OCI-LY3 (cell line): Measurements from ENCODE around the gene CCNT2.
A peak's percentile ranks its signal among the peaks of the same experiment; 100 is the strongest.

Experiments used
- H2AFZ ChIP-seq: fragments of 200-600, 300-600 bp; shearing (Covaris generic); 2 replicates; pipeline ENCODE4 v1.6.0; 2014; ENCODE audit warnings: antibody characterized with exemption, low read depth, low read length
- H3K27ac ChIP-seq: fragments of 200-600, 300-600 bp; sonication (generic); 2 replicates; pipeline ENCODE4 v1.5.1; 2014; ENCODE audit warnings: mild to moderate bottlenecking, low read length, moderate library complexity, mixed read lengths
- H3K27me3 ChIP-seq: fragments of 200-600, 300-600 bp; sonication (generic); 2 replicates; pipeline ENCODE4 v1.6.1; 2014; ENCODE audit warnings: low read depth, low read length, mixed read lengths
- H3K36me3 ChIP-seq: fragments of 200-600, 300-600 bp; sonication (generic); replicated peaks from 2 replicates; pipeline ENCODE3; 2014; ENCODE audit warnings: low read depth, low read length, mixed read lengths
- H3K4me1 ChIP-seq: fragments of 300-600, 200-600 bp; sonication (generic); 2 replicates; pipeline ENCODE4 v1.6.1; 2014; ENCODE audit warnings: low read length, mixed read lengths
- H3K4me2 ChIP-seq: fragments of 200-600, 300-600 bp; sonication (generic); 2 replicates; pipeline ENCODE4 v1.6.1; 2014; ENCODE audit warnings: low read length, mixed read lengths
- H3K4me3 ChIP-seq: fragments of 300-600, 200-600 bp; sonication (generic); 2 replicates; pipeline ENCODE4 v1.5.1; 2014; ENCODE audit warnings: antibody characterized with exemption, mild to moderate bottlenecking, low read length, moderate library complexity
- H3K79me2 ChIP-seq: fragments of 300-600, 200-600 bp; shearing (Covaris generic); 2 replicates; pipeline ENCODE4 v1.6.1; 2014; ENCODE audit warnings: mild to moderate bottlenecking, low read length, mixed read lengths
- H3K9ac ChIP-seq: fragments of 300-600, 200-600 bp; shearing (Covaris generic); 2 replicates; pipeline ENCODE4 v1.6.0; 2014; ENCODE audit warnings: mild to moderate bottlenecking, low read length, moderate library complexity
- H3K9me3 ChIP-seq: fragments of 200-600, 300-600 bp; shearing (Covaris generic); 2 replicates; pipeline ENCODE4 v1.6.1; 2014; ENCODE audit warnings: low read length, mixed read lengths; ENCODE audit not compliant: insufficient read depth
- H4K20me1 ChIP-seq: fragments of 200-600, 300-600 bp; sonication (generic); 2 replicates; pipeline ENCODE4 v1.6.1; 2016; ENCODE audit warnings: low read length, mixed read lengths; ENCODE audit not compliant: insufficient read depth
- CTCF ChIP-seq: fragments of 200-600, 300-600 bp; sonication (generic); IDR thresholded peaks from 2 replicates; pipeline ENCODE4 v1.5.1; 2014; ENCODE audit warnings: antibody characterized with exemption, low read length, low read depth
- EZH2phosphoT487 ChIP-seq: fragments of 200-600 bp; shearing (Covaris generic); IDR thresholded peaks from 2 replicates; pipeline ENCODE4 v1.6.1; 2018; ENCODE audit warnings: antibody characterized with exemption, mixed run types, low read depth

The CCNT2 gene

GRCh38 chr2:134943540-134943939, 24.9 kb downstream of the CCNT2 start:
- Histone ChIP-seq H3K27me3 (no peaks in the 10 kb centered on the region), H3K4me1 (peaks cover 20% of the 10 kb centered on the region), H3K9me3 (no peaks in the 10 kb centered on the region), H3K79me2 (peaks cover 37% of the 10 kb centered on the region), H3K4me3 (peak overlapping the region; percentile 52), H2AFZ (no peak overlapping the region), H4K20me1 (peaks cover 28% of the 10 kb centered on the region), H3K9ac (no peak overlapping the region), H3K36me3 (peaks cover 58% of the 10 kb centered on the region), H3K4me2 (peak overlapping the region; percentile 75), H3K27ac (peak overlapping the region; percentile 69)
- TF ChIP-seq CTCF = no peak
- TF ChIP-seq EZH2phosphoT487 = no peak

GRCh38 chr2:134944975-134945374, 26.4 kb downstream of the CCNT2 start:
- Histone ChIP-seq H3K4me3 (no peak overlapping the region), H2AFZ (no peak overlapping the region), H3K36me3 (peaks cover 56% of the 10 kb centered on the region), H3K9ac (no peak overlapping the region), H3K27me3 (no peaks in the 10 kb centered on the region), H3K27ac (no peak overlapping the region), H3K79me2 (peaks cover 43% of the 10 kb centered on the region), H3K9me3 (no peaks in the 10 kb centered on the region), H3K4me1 (peaks cover 31% of the 10 kb centered on the region), H3K4me2 (no peak overlapping the region), H4K20me1 (peaks cover 34% of the 10 kb centered on the region)
- TF ChIP-seq EZH2phosphoT487 = no peak
- TF ChIP-seq CTCF = no peak

GRCh38 chr2:134946073-134946472, 27.5 kb downstream of the CCNT2 start:
- no peak overlapping the region for H3K9ac ChIP-seq
- TF ChIP-seq CTCF (no peak), EZH2phosphoT487 (no peak)
- H3K4me2 ChIP-seq = no peak overlapping the region
- peaks cover 36% of the 10 kb centered on the region for H3K4me1 ChIP-seq
- no peak overlapping the region for H3K27ac ChIP-seq
- H2AFZ ChIP-seq = no peak overlapping the region
- H4K20me1 ChIP-seq = peaks cover 41% of the 10 kb centered on the region
- no peaks in the 10 kb centered on the region for H3K9me3 ChIP-seq
- no peaks in the 10 kb centered on the region for H3K27me3 ChIP-seq
- H3K79me2 ChIP-seq = peaks cover 49% of the 10 kb centered on the region
- no peak overlapping the region for H3K4me3 ChIP-seq
- H3K36me3 ChIP-seq = peaks cover 65% of the 10 kb centered on the region

GRCh38 chr2:134949981-134950708, 31.5 kb downstream of the CCNT2 start:
- H3K4me3 ChIP-seq = no peak overlapping the region
- no peak overlapping the region for H2AFZ ChIP-seq
- no peaks in the 10 kb centered on the region for H3K27me3 ChIP-seq
- H3K9me3 ChIP-seq = no peaks in the 10 kb centered on the region
- peaks cover 31% of the 10 kb centered on the region for H3K79me2 ChIP-seq
- no peak overlapping the region for H3K9ac ChIP-seq
- H3K36me3 ChIP-seq = peaks cover 78% of the 10 kb centered on the region
- H3K27ac ChIP-seq = 0 out of 2 replicates have a peak overlapping the region, but pooled peaks have one; percentile 8
- peaks cover 33% of the 10 kb centered on the region for H4K20me1 ChIP-seq
- H3K4me1 ChIP-seq = peaks cover 22% of the 10 kb centered on the region
- H3K4me2 ChIP-seq = peak overlapping the region; percentile 1
- no peak for TF ChIP-seq CTCF
- TF ChIP-seq EZH2phosphoT487 = no peak
